Caco-2 (cell line): Measurements from ENCODE around the gene FIBCD1. TPM values are rescaled to one million over a fixed set of nuclear protein-coding genes. Genes with fewer than 3 reads are reported as not detected.

ENCODE experiments used
- BruUV-seq: library from RNA; stranded (reverse); fragments of 400-500 nt; replicated peaks from 2 replicates; lab custom pipeline; 2021; lab: Mats Ljungman, UMichigan
- CTCF ChIA-PET: fragments of 300-600 bp; sonication (Branson Sonifier 250); formaldehyde crosslinking; loops from one replicate; lab custom pipeline; 2022; ENCODE audit warnings: antibody characterized with exemption; lab: Charles Lee
- POLR2A ChIA-PET: fragments of 300-600 bp; sonication (Branson Sonifier 250); formaldehyde crosslinking; loops from one replicate; lab custom pipeline; 2022; ENCODE audit warnings: antibody characterized with exemption; lab: Charles Lee
- DNase-seq, 2 experiments: peaks; one replicate each; pipeline versions ENCODE4 v3.0.0 to v3.0.0-alpha.2; 2020 to 2022
- H3K27me3 ChIP-seq: replicated peaks from 2 replicates; pipeline ENCODE4 v1.6.0; 2011; ENCODE audit warnings: low read length; ENCODE audit not compliant: control insufficient read depth, insufficient read depth
- H3K36me3 ChIP-seq: 2 replicates; pipeline ENCODE4 v1.5.1; 2011; ENCODE audit warnings: low read length; ENCODE audit not compliant: control insufficient read depth, insufficient read depth
- H3K4me1 ChIP-seq: fragments of 250-450 bp; sonication (Bioruptor Pico); 2 replicates; pipeline ENCODE4 v1.5.1; 2020; ENCODE audit warnings: mild to moderate bottlenecking
- H3K4me3 ChIP-seq: 2 replicates; pipeline ENCODE4 v1.5.1; 2011; ENCODE audit warnings: low read depth, mild to moderate bottlenecking, control low read depth, low read length
- H3K9me3 ChIP-seq: fragments of 250-450 bp; sonication (Bioruptor Pico); 2 replicates; pipeline ENCODE4 v1.5.1; 2020; ENCODE audit warnings: mild to moderate bottlenecking, moderate library complexity
- H3K27ac Mint-ChIP-seq: one replicate; pipeline ENCODE4 v1.8.0; 2022; ENCODE audit warnings: mixed read lengths; ENCODE audit not compliant: unreplicated experiment
- H3K27me3 Mint-ChIP-seq: one replicate; pipeline ENCODE4 v1.8.0; 2022; ENCODE audit warnings: mixed read lengths; ENCODE audit not compliant: insufficient read depth, unreplicated experiment
- H3K36me3 Mint-ChIP-seq: one replicate; pipeline ENCODE4 v1.8.0; 2022; ENCODE audit warnings: mild to moderate bottlenecking, mixed read lengths; ENCODE audit not compliant: insufficient read depth, unreplicated experiment
- H3K4me1 Mint-ChIP-seq: one replicate; pipeline ENCODE4 v1.8.0; 2022; ENCODE audit warnings: low read depth, mixed read lengths; ENCODE audit not compliant: unreplicated experiment
- H3K4me3 Mint-ChIP-seq: one replicate; pipeline ENCODE4 v1.8.0; 2022; ENCODE audit warnings: mild to moderate bottlenecking, moderate library complexity, mixed read lengths; ENCODE audit not compliant: unreplicated experiment
- H3K9me3 Mint-ChIP-seq: one replicate; pipeline ENCODE4 v1.8.0; 2022; ENCODE audit warnings: mixed read lengths; ENCODE audit not compliant: unreplicated experiment
- intact Hi-C: fragments of 100-400 bp; cut with micrococcal nuclease; formaldehyde crosslinking; loops from one replicate; pipeline ENCODE4 v1.10.0; 2022; ENCODE audit not compliant: unreplicated experiment
- total RNA-seq: library from RNA; stranded (reverse); gene quantifications from 2 replicates; pipeline ENCODE4 v1.2.3, GENCODE V29; 2022
- TF ChIP-seq, protein P1 (sequence below), 2 experiments: fragments of 200-600 bp in 1 of 2; IDR thresholded peaks; 1 replicate in 1 of 2; 2 replicates in 1 of 2; pipeline versions ENCODE4 v1.5.1 to v1.8.0; 2011 to 2022; ENCODE audit warnings: antibody characterized with exemption in 1 of 2, control low read depth in 1 of 2, inconsistent platforms in 1 of 2, low read depth in 1 of 2, low read length in 1 of 2, mild to moderate bottlenecking in 1 of 2, moderate library complexity in 1 of 2; ENCODE audit not compliant: insufficient read depth in 1 of 2, severe bottlenecking in 1 of 2, unreplicated experiment in 1 of 2

Gene FIBCD1
- total RNA-seq, 1 experiment from 2014 or later: not detected

DNA sequence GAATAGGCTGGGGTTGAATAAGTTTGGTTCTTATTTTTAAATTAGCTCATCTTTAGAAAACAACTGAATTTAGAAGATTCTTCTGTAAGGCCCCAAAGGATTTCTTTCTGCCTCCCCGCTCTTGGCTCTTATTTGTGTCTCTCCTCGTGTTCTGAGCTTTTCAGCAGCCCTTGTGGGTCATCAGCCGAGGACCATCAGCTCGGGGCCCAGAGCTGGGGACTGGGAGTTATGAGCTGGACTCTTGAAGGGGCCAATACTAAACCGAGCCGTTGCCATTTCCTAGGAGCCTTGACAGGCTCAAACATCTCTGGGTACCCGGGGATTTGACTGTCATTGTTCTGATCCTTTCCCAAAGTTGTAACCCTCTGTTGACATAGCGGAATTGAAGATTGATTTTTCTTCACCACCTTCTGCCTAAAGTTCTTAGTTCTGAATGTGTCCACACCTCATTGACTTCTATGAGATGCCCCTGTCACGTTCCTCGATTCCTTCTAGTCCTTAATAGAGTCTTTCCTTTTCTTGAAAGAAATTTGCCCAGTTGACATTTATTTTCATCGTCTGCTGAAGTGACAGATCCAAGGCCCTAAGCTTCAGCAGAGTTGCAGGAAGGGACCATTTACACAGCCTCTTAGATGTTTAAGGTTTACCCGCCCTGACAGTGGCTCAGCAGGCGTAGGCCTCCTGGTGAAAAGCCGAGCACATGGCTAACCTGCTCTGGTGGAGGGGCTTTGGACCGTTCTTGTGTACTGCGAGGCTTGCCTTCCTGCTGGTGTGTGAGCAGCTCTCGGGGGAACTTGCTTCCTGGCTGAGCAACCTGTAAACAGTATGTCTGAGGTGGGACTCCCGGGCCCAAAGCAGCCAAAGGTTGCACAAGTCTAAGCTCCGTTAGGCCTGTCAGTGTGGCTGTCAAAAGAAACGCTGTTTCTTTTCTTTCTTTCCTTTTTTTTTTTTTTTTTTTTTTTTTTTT is 80.0 kb downstream of the FIBCD1 start:
- intact Hi-C loops: no loop called here
- H3K27ac Mint-ChIP-seq: no peak overlapping the region
- POLR2A ChIA-PET: no interaction called here

DNA sequence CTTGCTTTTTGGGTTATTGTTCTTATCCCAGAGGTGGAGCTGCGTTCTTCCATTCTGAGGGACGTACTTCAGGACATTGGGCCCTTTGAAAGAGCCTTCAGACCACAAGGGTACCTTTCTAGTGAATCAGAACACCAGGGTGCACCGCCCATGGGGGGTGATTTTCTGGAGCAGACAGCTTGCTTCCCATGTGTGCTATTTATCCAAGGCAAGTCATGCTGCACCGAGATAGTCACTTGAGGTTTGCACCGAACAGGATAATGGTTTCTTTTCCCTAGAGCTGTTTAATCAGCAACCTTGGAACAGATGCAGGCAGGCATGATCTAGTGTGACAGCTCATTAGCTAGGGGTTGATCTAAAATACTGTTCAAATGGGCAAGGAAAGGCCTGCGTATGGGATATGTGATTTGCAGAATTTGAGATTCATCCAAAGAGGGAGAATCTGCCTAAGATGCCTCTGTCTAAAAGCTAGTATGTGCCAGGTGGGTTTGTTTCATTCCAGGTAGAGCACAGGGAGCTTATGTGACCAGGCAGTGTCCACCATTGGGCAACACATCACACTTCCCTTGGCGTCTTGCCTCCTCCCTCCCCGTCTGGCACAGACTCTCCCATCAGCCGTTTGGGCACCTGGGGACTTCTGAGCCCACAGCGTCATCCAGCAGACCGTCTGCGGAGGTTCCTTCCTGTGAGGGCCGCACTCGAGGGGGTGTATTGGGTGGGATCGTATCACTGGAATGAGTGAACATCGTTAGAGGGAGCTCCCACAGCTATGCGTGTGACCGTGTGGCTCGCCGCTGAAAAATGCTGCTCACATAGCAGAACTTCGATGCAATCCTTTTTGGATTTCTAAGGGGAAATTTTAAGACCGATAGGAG is 80.9 kb downstream of the FIBCD1 start:
- POLR2A ChIA-PET: interaction anchor here (0.5 kb wide), 1 partner anchor 44 kb away, joined by 12 read pairs; no protein-coding TSS in a partner anchor
- intact Hi-C loops: no loop called here
- no peaks in the 10 kb centered on the region for H3K27me3 Mint-ChIP-seq
- H3K9me3 ChIP-seq: no peaks in the 10 kb centered on the region
- no peaks in the 10 kb centered on the region for H3K4me1 Mint-ChIP-seq
- TF ChIP-seq, protein P1, sequence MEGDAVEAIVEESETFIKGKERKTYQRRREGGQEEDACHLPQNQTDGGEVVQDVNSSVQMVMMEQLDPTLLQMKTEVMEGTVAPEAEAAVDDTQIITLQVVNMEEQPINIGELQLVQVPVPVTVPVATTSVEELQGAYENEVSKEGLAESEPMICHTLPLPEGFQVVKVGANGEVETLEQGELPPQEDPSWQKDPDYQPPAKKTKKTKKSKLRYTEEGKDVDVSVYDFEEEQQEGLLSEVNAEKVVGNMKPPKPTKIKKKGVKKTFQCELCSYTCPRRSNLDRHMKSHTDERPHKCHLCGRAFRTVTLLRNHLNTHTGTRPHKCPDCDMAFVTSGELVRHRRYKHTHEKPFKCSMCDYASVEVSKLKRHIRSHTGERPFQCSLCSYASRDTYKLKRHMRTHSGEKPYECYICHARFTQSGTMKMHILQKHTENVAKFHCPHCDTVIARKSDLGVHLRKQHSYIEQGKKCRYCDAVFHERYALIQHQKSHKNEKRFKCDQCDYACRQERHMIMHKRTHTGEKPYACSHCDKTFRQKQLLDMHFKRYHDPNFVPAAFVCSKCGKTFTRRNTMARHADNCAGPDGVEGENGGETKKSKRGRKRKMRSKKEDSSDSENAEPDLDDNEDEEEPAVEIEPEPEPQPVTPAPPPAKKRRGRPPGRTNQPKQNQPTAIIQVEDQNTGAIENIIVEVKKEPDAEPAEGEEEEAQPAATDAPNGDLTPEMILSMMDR (IDR thresholded peaks at IDR 0.05; ENCODE audit: insufficient read depth in 1 of 2, low read depth in 1 of 2, low read length in 1 of 2, severe bottlenecking in 1 of 2, unreplicated experiment in 1 of 2): no peak
- H3K27me3 ChIP-seq: no peaks in the 10 kb centered on the region
- H3K27ac Mint-ChIP-seq: no peak overlapping the region
- no peaks in the 10 kb centered on the region; the same call in 1 of the 2 replicates for H3K36me3 ChIP-seq
- no peak for DNase-seq
- BruUV-seq: no TSS peak
- peaks cover 1% of the 10 kb centered on the region for H3K4me1 ChIP-seq
- CTCF ChIA-PET: interaction anchor here (1.1 kb wide), 1 partner anchor 9 kb away, joined by 3 read pairs; no protein-coding TSS in a partner anchor
- no peak overlapping the region for H3K4me3 ChIP-seq
- no peak overlapping the region for H3K4me3 Mint-ChIP-seq
- no peaks in the 10 kb centered on the region for H3K9me3 Mint-ChIP-seq
- H3K36me3 Mint-ChIP-seq: peaks cover 58% of the 10 kb centered on the region

More for the DNA sequence above, 80.0 kb downstream of the FIBCD1 start:
- TF ChIP-seq, protein P1 (IDR thresholded peaks at IDR 0.05; ENCODE audit: insufficient read depth in 1 of 2, low read depth in 1 of 2, low read length in 1 of 2, severe bottlenecking in 1 of 2, unreplicated experiment in 1 of 2): no peak
- Histone ChIP-seq H3K36me3 (no peaks in the 10 kb centered on the region; the same call in 1 of the 2 replicates), H3K9me3 (no peaks in the 10 kb centered on the region), H3K27me3 (no peaks in the 10 kb centered on the region), H3K4me3 (no peak overlapping the region), H3K4me1 (peaks cover 6% of the 10 kb centered on the region)
- BruUV-seq: no TSS peak
- Mint-ChIP-seq H3K4me3 (no peak overlapping the region), H3K36me3 (peaks cover 62% of the 10 kb centered on the region), H3K27me3 (no peaks in the 10 kb centered on the region), H3K4me1 (no peaks in the 10 kb centered on the region), H3K9me3 (no peaks in the 10 kb centered on the region)
- no peak for DNase-seq
- CTCF ChIA-PET: interaction anchor here (0.7 to 0.8 kb wide), 2 partner anchors 99 to 184 kb away, joined by 7 to 11 read pairs; no protein-coding TSS in a partner anchor

DNA sequence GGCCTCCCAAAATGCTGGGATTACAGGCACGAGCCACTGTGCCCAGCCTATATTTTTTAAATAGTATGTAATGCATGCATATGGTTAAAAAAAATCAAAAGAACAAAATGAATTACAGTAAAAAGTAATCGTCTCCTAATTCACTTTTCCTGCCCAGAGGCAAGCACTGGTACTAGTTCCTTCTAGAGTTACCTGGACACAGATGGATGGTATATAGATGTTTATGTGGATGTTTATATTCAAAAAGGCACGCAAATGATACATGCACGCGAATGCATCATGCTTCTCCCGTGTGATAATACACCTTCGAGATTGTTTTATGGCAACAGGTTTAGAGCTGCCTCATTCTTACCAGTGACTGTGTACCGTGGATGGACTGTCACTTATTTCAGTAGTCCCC is 82.6 kb downstream of the FIBCD1 start:
- BruUV-seq: no TSS peak
- Mint-ChIP-seq H3K9me3 (no peaks in the 10 kb centered on the region), H3K36me3 (peaks cover 57% of the 10 kb centered on the region), H3K4me1 (no peaks in the 10 kb centered on the region), H3K4me3 (no peak overlapping the region), H3K27ac (no peak overlapping the region), H3K27me3 (no peaks in the 10 kb centered on the region)
- Histone ChIP-seq H3K27me3 (no peaks in the 10 kb centered on the region), H3K4me3 (no peak overlapping the region), H3K4me1 (no peaks in the 10 kb centered on the region; the same call in 1 of the 2 replicates), H3K9me3 (no peaks in the 10 kb centered on the region), H3K36me3 (no peaks in the 10 kb centered on the region; the same call in 1 of the 2 replicates)
- ChIA-PET POLR2A (no interaction called here), CTCF (no interaction called here)
- no peak for DNase-seq
- intact Hi-C loops: no loop called here
- TF ChIP-seq, protein P1 (IDR thresholded peaks at IDR 0.05; ENCODE audit: insufficient read depth in 1 of 2, low read depth in 1 of 2, low read length in 1 of 2, severe bottlenecking in 1 of 2, unreplicated experiment in 1 of 2): no peak
